GM23338 (cell line): ENCODE measurements around the gene MYH6. TPM values are rescaled to one million over a fixed set of nuclear protein-coding genes. Genes with fewer than 3 reads are reported as not detected.

Experiments
- ATAC-seq: fragments of 200-7000 bp; cut with Tn5 transposase; 3 replicates; pipeline ENCODE4 v1.9.1; 2020
- DNase-seq: peaks from one replicate; pipeline ENCODE4 v3.0.0-alpha.2; 2015; ENCODE audit warnings: low spot score
- H2AFZ ChIP-seq: fragments of 200-600 bp; sonication (generic); 2 replicates; pipeline ENCODE4 v1.8.0; 2016; ENCODE audit warnings: antibody characterized with exemption, mild to moderate bottlenecking, moderate library complexity
- H3F3A ChIP-seq: fragments of 200-600 bp; sonication (generic); replicated peaks from 2 replicates; pipeline ENCODE4 v1.8.0; 2017; ENCODE audit warnings: antibody characterized with exemption, mixed run types, low read depth
- H3K27ac ChIP-seq: fragments of 200-600 bp; sonication (generic); 2 replicates; pipeline ENCODE4 v1.6.1; 2016; ENCODE audit warnings: low read depth
- H3K27me3 ChIP-seq: fragments of 200-600 bp; sonication (generic); 2 replicates; pipeline ENCODE4 v1.8.0; 2016; ENCODE audit warnings: mild to moderate bottlenecking, mixed run types, moderate library complexity; ENCODE audit not compliant: insufficient read depth
- H3K36me3 ChIP-seq: fragments of 200-600 bp; sonication (generic); 2 replicates; pipeline ENCODE4 v1.8.0; 2016; ENCODE audit warnings: mild to moderate bottlenecking; ENCODE audit not compliant: insufficient read depth
- H3K4me1 ChIP-seq: fragments of 200-600 bp; sonication (generic); 2 replicates; pipeline ENCODE4 v1.8.0; 2016; ENCODE audit warnings: mild to moderate bottlenecking, moderate library complexity; ENCODE audit not compliant: insufficient read depth
- H3K4me2 ChIP-seq: fragments of 200-600 bp; sonication (generic); 2 replicates; pipeline ENCODE4 v1.7.1; 2017; ENCODE audit warnings: mixed run types
- H3K4me3 ChIP-seq: fragments of 200-600 bp; sonication (generic); 2 replicates; pipeline ENCODE4 v1.6.1; 2016; ENCODE audit warnings: mixed run types
- H3K79me2 ChIP-seq: fragments of 200-600 bp; sonication (generic); replicated peaks from 2 replicates; pipeline ENCODE4 v1.8.0; 2017; ENCODE audit warnings: mild to moderate bottlenecking; ENCODE audit not compliant: insufficient read depth
- H3K9me2 ChIP-seq: fragments of 200-600 bp; sonication (generic); 2 replicates; pipeline ENCODE4 v1.8.0; 2017; ENCODE audit not compliant: insufficient read depth
- H4K20me1 ChIP-seq: fragments of 200-600 bp; sonication (generic); replicated peaks from 2 replicates; pipeline ENCODE4 v1.8.0; 2017; ENCODE audit warnings: mild to moderate bottlenecking; ENCODE audit not compliant: insufficient read depth
- H3K27ac Mint-ChIP-seq: 2 replicates; pipeline ENCODE4 v1.8.0; 2020; ENCODE audit warnings: inconsistent platforms, mild to moderate bottlenecking, moderate library complexity, mixed read lengths
- H3K27me3 Mint-ChIP-seq: 3 replicates; pipeline ENCODE4 v1.8.0; 2022; ENCODE audit warnings: low read depth, mild to moderate bottlenecking, moderate library complexity, mixed read lengths, inconsistent platforms; ENCODE audit not compliant: insufficient read depth, poor library complexity
- H3K36me3 Mint-ChIP-seq: 3 replicates; pipeline ENCODE4 v1.8.0; 2021; ENCODE audit warnings: low read depth, mild to moderate bottlenecking, inconsistent platforms, moderate library complexity, mixed read lengths
- H3K4me1 Mint-ChIP-seq: 3 replicates; pipeline ENCODE4 v1.8.0; 2020; ENCODE audit warnings: mild to moderate bottlenecking, inconsistent platforms, mixed read lengths
- H3K4me3 Mint-ChIP-seq: 3 replicates; pipeline ENCODE4 v1.8.0; 2021; ENCODE audit warnings: moderate library complexity, mild to moderate bottlenecking, inconsistent platforms, mixed read lengths
- H3K9me3 Mint-ChIP-seq: 3 replicates; pipeline ENCODE4 v1.8.0; 2020; ENCODE audit warnings: moderate library complexity, mild to moderate bottlenecking, inconsistent platforms, mixed read lengths
- CREB1 ChIP-seq: fragments of 250-450 bp; sonication (Bioruptor Pico); IDR thresholded peaks from 2 replicates; pipeline ENCODE4 v1.5.0; 2020; ENCODE audit warnings: low read depth, mild to moderate bottlenecking, moderate library complexity
- CTCF ChIP-seq, 2 experiments: fragments of 200-600 bp in 1 of 2; sonication (generic) in 1 of 2; conservative IDR thresholded peaks; 2 replicates each; pipeline versions ENCODE4 v1.5.1 to v1.6.1; 2016 to 2017; ENCODE audit warnings: antibody characterized with exemption in 2 of 2, low read depth in 2 of 2, mild to moderate bottlenecking in 2 of 2, moderate library complexity in 1 of 2
- EZH2phosphoT487 ChIP-seq: fragments of 200-600 bp; sonication (generic); IDR thresholded peaks from one replicate; pipeline ENCODE4 v1.8.1; 2018; ENCODE audit warnings: antibody characterized with exemption; ENCODE audit not compliant: unreplicated experiment
- JUNB ChIP-seq: IDR thresholded peaks from one replicate; pipeline ENCODE4 v1.6.1; 2016; ENCODE audit warnings: antibody characterized with exemption; ENCODE audit not compliant: unreplicated experiment
- NANOG ChIP-seq: IDR thresholded peaks from 2 replicates; pipeline ENCODE4 v1.6.1; 2016; ENCODE audit warnings: antibody characterized with exemption, borderline replicate concordance
- STAT1 ChIP-seq: IDR thresholded peaks from one replicate; pipeline ENCODE4 v1.6.1; 2016; ENCODE audit warnings: antibody characterized with exemption; ENCODE audit not compliant: unreplicated experiment
- ZNF114 ChIP-seq: fragments of 250-450 bp; sonication (Bioruptor Pico); IDR thresholded peaks from 2 replicates; pipeline ENCODE4 v1.5.0; 2020; ENCODE audit warnings: mild to moderate bottlenecking, moderate library complexity
- ZNF331 ChIP-seq: fragments of 250-450 bp; sonication (Bioruptor Pico); IDR thresholded peaks from 2 replicates; pipeline ENCODE4 v1.5.0; 2020; ENCODE audit warnings: low read depth, mild to moderate bottlenecking, moderate library complexity
- polyA plus RNA-seq: library from polyadenylated mRNA; unstranded; fragments of >200 nt; fragmentation: Nextera tagmentation; extraction: Ambion mirVana; gene quantifications from 2 replicates; pipeline ENCODE4 v1.2.1, GENCODE V29; 2016
- total RNA-seq: library from RNA; depleted of rRNA; stranded (reverse); fragments of >200 nt; shearing (Covaris generic); gene quantifications from 2 replicates; pipeline ENCODE4 v1.2.3, GENCODE V29; 2014
- TF ChIP-seq, protein P1 (sequence below): IDR thresholded peaks from one replicate; pipeline ENCODE4 v1.6.1; 2018; ENCODE audit warnings: antibody characterized with exemption; ENCODE audit not compliant: unreplicated experiment
- TF ChIP-seq, protein P2 (sequence below): IDR thresholded peaks from 2 replicates; pipeline ENCODE4 v1.6.1; 2016; ENCODE audit warnings: antibody characterized with exemption

Gene MYH6
- total and polyA plus RNA-seq, 2 experiments from 2014 or later = 0.03 to 0.10 TPM

GRCh38 chr14:23399136-23399535 lies 8.9 kb downstream of the MYH6 start:
- Mint-ChIP-seq H3K4me3 (no peak overlapping the region), H3K27me3 (peaks cover 10% of the 10 kb centered on the region), H3K36me3 (no peaks in the 10 kb centered on the region; the same call in 2 of the 3 replicates), H3K4me1 (peaks cover 3% of the 10 kb centered on the region; the same call in 1 of the 3 replicates), H3K27ac (no peak overlapping the region), H3K9me3 (no peaks in the 10 kb centered on the region; the same call in 2 of the 3 replicates)
- ATAC-seq (no peak), DNase-seq (no peak)
- H3K4me1 ChIP-seq = no peaks in the 10 kb centered on the region
- no peaks in the 10 kb centered on the region for H4K20me1 ChIP-seq
- no peak overlapping the region for H3K4me3 ChIP-seq
- H3K27me3 ChIP-seq = no peaks in the 10 kb centered on the region
- H3K27ac ChIP-seq = no peak overlapping the region
- H3K9me2 ChIP-seq = peaks cover 2% of the 10 kb centered on the region; the same call in 1 of the 2 replicates
- H3K79me2 ChIP-seq = no peaks in the 10 kb centered on the region
- no peak overlapping the region for H3K4me2 ChIP-seq
- H3K36me3 ChIP-seq = no peaks in the 10 kb centered on the region
- TF ChIP-seq, protein P1, sequence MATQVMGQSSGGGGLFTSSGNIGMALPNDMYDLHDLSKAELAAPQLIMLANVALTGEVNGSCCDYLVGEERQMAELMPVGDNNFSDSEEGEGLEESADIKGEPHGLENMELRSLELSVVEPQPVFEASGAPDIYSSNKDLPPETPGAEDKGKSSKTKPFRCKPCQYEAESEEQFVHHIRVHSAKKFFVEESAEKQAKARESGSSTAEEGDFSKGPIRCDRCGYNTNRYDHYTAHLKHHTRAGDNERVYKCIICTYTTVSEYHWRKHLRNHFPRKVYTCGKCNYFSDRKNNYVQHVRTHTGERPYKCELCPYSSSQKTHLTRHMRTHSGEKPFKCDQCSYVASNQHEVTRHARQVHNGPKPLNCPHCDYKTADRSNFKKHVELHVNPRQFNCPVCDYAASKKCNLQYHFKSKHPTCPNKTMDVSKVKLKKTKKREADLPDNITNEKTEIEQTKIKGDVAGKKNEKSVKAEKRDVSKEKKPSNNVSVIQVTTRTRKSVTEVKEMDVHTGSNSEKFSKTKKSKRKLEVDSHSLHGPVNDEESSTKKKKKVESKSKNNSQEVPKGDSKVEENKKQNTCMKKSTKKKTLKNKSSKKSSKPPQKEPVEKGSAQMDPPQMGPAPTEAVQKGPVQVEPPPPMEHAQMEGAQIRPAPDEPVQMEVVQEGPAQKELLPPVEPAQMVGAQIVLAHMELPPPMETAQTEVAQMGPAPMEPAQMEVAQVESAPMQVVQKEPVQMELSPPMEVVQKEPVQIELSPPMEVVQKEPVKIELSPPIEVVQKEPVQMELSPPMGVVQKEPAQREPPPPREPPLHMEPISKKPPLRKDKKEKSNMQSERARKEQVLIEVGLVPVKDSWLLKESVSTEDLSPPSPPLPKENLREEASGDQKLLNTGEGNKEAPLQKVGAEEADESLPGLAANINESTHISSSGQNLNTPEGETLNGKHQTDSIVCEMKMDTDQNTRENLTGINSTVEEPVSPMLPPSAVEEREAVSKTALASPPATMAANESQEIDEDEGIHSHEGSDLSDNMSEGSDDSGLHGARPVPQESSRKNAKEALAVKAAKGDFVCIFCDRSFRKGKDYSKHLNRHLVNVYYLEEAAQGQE = no peak
- H2AFZ ChIP-seq = no peak overlapping the region
- no peaks in the 10 kb centered on the region for H3F3A ChIP-seq

- H3K4me2 ChIP-seq = no peak overlapping the region
- Mint-ChIP-seq H3K9me3 (peaks cover 3% of the 10 kb centered on the region; the same call in 1 of the 3 replicates), H3K36me3 (no peaks in the 10 kb centered on the region; the same call in 2 of the 3 replicates), H3K27ac (no peak overlapping the region), H3K4me1 (peaks cover 3% of the 10 kb centered on the region; the same call in 2 of the 3 replicates), H3K4me3 (no peak overlapping the region), H3K27me3 (peaks cover 8% of the 10 kb centered on the region)
- DNase-seq = no peak
- no peaks in the 10 kb centered on the region for H3F3A ChIP-seq
- no peak overlapping the region for H3K4me3 ChIP-seq
- H3K9me2 ChIP-seq = peaks cover 7% of the 10 kb centered on the region; the same call in 1 of the 2 replicates
- ATAC-seq = no peak
- no peaks in the 10 kb centered on the region for H3K27me3 ChIP-seq
- H2AFZ ChIP-seq = no peak overlapping the region
- H3K79me2 ChIP-seq = no peaks in the 10 kb centered on the region
- no peak overlapping the region for H3K27ac ChIP-seq
- no peaks in the 10 kb centered on the region for H3K36me3 ChIP-seq
- no peaks in the 10 kb centered on the region for H3K4me1 ChIP-seq
- H4K20me1 ChIP-seq = no peaks in the 10 kb centered on the region
- no peak for TF ChIP-seq STAT1
- TF ChIP-seq, protein P1 = no peak
- TF ChIP-seq ZNF331 (CRISPR knock-in tag) = no peak
- TF ChIP-seq CREB1 (CRISPR knock-in tag) = no peak
- TF ChIP-seq JUNB = no peak
- no peak for TF ChIP-seq EZH2phosphoT487
- TF ChIP-seq, protein P2, sequence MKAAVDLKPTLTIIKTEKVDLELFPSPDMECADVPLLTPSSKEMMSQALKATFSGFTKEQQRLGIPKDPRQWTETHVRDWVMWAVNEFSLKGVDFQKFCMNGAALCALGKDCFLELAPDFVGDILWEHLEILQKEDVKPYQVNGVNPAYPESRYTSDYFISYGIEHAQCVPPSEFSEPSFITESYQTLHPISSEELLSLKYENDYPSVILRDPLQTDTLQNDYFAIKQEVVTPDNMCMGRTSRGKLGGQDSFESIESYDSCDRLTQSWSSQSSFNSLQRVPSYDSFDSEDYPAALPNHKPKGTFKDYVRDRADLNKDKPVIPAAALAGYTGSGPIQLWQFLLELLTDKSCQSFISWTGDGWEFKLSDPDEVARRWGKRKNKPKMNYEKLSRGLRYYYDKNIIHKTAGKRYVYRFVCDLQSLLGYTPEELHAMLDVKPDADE = no peak
- TF ChIP-seq NANOG = no peak
- no peak for TF ChIP-seq ZNF114 (CRISPR knock-in tag)
- TF ChIP-seq CTCF (conservative IDR thresholded peaks at IDR 0.05; ENCODE audit: low read depth in 2 of 2) = no peak
Measured at GRCh38 chr14:23398348-23398747, 9.7 kb downstream of the MYH6 start.
